Epithelial cell of prostate (primary cell): ENCODE results near the gene SIGLEC7.

Source experiments
- DNase-seq: peaks from one replicate; pipeline ENCODE4 v3.0.0-alpha.2; 2011; ENCODE audit warnings: low read depth, low spot score
- H3K27ac ChIP-seq: fragments of 450-650 bp; 2 replicates; pipeline ENCODE4 v1.5.1; 2017; ENCODE audit warnings: mild to moderate bottlenecking

The SIGLEC7 gene

GRCh38 chr19:51114087-51114729, 27.9 kb upstream of the SIGLEC7 start:
- DNase-seq, result no peak
- H3K27ac ChIP-seq, result no peak overlapping the region

GRCh38 chr19:51116736-51117286, 25.3 kb upstream of the SIGLEC7 start:
- DNase-seq, result no peak

GRCh38 chr19:51119101-51119500, 23.0 kb upstream of the SIGLEC7 start:
- no peak overlapping the region for H3K27ac ChIP-seq

More at GRCh38 chr19:51116736-51117286, 25.3 kb upstream of the SIGLEC7 start:
- H3K27ac ChIP-seq, result no peak overlapping the region

DNA sequence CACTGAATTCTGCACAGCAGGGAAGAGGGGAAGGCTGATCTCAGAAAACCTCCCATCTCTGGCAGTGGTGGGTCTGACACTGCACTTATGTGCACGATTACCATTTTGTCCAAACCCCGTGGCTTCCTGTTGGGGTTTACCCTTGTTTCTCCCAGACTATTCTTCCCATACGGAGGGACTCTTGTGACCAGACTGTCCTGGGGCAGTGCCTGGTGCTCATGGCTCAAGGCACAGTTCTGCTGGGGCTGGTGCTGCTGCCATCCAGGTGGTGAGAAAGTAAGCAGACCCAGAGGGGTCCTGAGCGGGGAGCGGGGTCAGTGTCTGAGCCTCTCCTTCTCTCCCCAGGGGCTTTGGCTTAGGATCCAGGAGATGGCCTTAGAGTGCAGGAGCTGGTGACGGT, 22.5 kb upstream of the SIGLEC7 start:
- DNase-seq, result no peak
- no peak overlapping the region for H3K27ac ChIP-seq

More at GRCh38 chr19:51119101-51119500, 23.0 kb upstream of the SIGLEC7 start:
- DNase-seq, result no peak

GRCh38 chr19:51120160-51120559, 21.9 kb upstream of the SIGLEC7 start:
- DNase-seq, result no peak
- no peak overlapping the region for H3K27ac ChIP-seq

- DNase-seq, result no peak
- no peak overlapping the region for H3K27ac ChIP-seq
Observed at GRCh38 chr19:51121257-51121656, 20.8 kb upstream of the SIGLEC7 start.

DNA sequence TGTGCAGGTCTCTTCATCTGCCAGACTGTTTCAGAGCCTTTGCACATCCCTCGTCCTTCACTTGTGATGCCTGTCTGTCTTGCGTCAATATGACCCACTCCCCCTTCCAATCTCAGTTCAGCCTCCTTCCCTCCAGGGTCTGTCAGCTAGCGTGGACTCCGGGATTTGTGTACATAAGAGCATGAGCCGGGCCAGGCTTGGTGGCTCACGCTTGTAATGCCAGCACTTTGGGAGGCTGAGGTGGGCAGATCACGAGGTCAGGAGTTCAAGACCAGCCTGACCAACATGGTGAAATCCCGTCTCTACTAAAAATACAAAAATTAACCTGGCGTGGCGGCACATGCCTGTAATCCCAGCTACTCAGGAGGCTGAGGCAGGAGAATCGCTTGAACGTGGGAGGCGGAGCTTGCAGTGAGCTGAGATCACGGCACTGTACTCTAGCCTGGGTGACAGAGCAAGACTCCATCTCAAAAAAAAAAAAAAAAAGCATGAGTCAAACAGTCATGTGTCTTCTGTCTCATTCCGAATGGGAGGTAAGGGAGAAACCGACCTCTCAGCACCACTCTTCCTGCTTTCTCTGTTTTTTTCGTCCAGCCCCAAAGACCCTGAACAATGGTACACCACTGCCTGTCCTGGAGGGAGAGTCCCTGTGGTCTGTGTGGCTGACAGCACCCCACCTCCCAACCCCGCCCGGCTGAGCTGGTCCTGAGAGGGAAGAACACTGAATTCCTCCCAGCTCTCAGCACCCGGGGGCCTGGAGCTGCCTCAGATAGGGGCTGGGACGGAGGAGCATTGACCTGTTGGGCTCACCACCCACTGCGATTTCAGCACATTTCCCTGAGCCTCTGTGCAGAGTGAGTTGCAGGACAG, 19.8 kb upstream of the SIGLEC7 start:
- DNase-seq, result no peak
- no peak overlapping the region for H3K27ac ChIP-seq

- no peak for DNase-seq
- H3K27ac ChIP-seq, result no peak overlapping the region
Observed at GRCh38 chr19:51123381-51123800, 18.7 kb upstream of the SIGLEC7 start.

- DNase-seq, result no peak
- H3K27ac ChIP-seq, result no peak overlapping the region
Observed at GRCh38 chr19:51123802-51124201, 18.3 kb upstream of the SIGLEC7 start.

GRCh38 chr19:51124216-51124615, 17.9 kb upstream of the SIGLEC7 start:
- no peak for DNase-seq
- H3K27ac ChIP-seq, result no peak overlapping the region

DNA sequence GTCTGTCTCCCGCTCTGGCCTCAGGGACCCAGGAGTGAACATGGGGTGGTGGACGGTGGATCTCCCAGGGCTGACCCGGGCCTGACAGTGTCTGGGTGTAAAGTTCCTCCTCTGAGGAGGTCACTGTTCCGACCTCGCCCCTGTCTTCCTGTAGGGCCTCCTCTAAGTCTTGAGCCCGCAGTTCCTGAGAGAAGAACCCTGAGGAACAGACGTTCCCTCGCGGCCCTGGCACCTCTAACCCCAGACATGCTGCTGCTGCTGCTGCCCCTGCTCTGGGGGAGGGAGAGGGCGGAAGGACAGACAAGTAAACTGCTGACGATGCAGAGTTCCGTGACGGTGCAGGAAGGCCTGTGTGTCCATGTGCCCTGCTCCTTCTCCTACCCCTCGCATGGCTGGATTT, 17.4 kb upstream of the SIGLEC7 start, which contains the start of gene SIGLEC9:
TSS of gene SIGLEC9 (plus strand) at position 178 of the 400 bp plus-strand sequence. CDS start at position 247, 69 bp downstream.
- no peak for DNase-seq
- H3K27ac ChIP-seq, result no peak within 1 kb of the TSS

GRCh38 chr19:51125421-51126075, 16.6 kb upstream of the SIGLEC7 start:
- no peak overlapping the region for H3K27ac ChIP-seq
- no peak for DNase-seq

- H3K27ac ChIP-seq, result no peak overlapping the region
- no peak for DNase-seq
Observed at GRCh38 chr19:51127032-51127431, 15.1 kb upstream of the SIGLEC7 start.

GRCh38 chr19:51127755-51128154, 14.3 kb upstream of the SIGLEC7 start:
- no peak for DNase-seq
- H3K27ac ChIP-seq, result no peak overlapping the region

- no peak overlapping the region for H3K27ac ChIP-seq
- no peak for DNase-seq
Observed at GRCh38 chr19:51128227-51128626, 13.9 kb upstream of the SIGLEC7 start.

DNA sequence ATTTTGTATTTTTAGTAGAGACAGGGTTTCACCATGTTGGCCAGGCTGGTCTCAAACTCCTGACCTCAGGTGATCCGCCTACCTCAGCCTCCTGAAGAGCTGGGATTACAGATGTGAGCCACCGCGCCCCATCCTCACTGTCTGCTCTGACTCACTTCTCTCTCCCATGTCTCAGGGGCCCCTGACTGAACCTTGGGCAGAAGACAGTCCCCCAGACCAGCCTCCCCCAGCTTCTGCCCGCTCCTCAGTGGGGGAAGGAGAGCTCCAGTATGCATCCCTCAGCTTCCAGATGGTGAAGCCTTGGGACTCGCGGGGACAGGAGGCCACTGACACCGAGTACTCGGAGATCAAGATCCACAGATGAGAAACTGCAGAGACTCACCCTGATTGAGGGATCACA, 12.4 kb upstream of the SIGLEC7 start:
- no peak overlapping the region for H3K27ac ChIP-seq

GRCh38 chr19:51131780-51132680, 10.1 kb upstream of the SIGLEC7 start:
- no peak overlapping the region for H3K27ac ChIP-seq

More for the DNA sequence above, 12.4 kb upstream of the SIGLEC7 start:
- no peak for DNase-seq

GRCh38 chr19:51135004-51135403, 7.1 kb upstream of the SIGLEC7 start:
- H3K27ac ChIP-seq, result no peak overlapping the region
- DNase-seq, result no peak

More at GRCh38 chr19:51131780-51132680, 10.1 kb upstream of the SIGLEC7 start:
- DNase-seq, result no peak

DNA sequence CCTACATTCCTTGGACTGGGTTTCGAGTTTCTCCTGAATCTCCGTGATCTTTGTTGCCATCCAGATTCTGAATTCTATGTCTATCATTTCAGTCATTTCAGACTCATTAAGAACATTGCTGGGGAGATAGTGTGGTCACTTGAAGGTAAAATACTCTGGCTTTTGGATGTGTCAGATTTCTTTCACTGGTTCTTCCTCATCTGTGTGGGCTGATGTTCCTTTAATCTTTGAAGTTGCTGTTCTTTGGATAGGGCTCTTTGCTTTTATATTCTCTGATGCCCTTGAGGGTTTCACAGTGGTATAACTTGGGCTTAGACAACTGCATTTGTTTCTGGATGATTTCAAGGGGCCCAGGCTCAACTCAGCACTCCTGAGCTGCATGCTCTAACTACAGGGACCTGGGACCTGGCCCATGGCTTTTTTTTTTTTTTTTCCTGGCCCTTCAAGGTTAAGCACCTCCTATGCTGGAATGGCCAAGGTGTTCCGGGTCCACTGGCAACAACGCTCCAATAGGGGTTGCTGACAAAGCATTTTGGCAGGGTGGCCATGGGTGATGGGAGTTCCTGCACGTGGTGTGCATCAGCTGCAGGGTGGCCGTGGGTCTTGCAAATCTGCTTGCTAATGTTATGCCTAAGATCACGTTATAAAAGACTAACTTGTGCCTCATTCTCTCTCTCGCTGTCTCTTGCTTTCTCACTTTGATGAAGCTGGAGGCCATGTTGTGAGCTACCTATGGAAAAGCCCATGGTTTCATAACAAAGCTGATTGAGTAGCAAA, 5.9 kb upstream of the SIGLEC7 start:
- DNase-seq, result no peak
- no peak overlapping the region for H3K27ac ChIP-seq
